A673 (cell line): ENCODE data around the gene ERBB3. TPM values are rescaled to one million over a fixed set of nuclear protein-coding genes. Genes with fewer than 3 reads are reported as not detected.

Experiments
- BruUV-seq: library from RNA; stranded (reverse); fragments of 400-500 nt; replicated peaks from 2 replicates; lab custom pipeline; 2021; lab: Mats Ljungman, UMichigan
- CTCF ChIA-PET: fragments of 300-600 bp; sonication (Branson Sonifier 250); formaldehyde crosslinking; loops from one replicate; lab custom pipeline; 2022; ENCODE audit warnings: antibody characterized with exemption; lab: Charles Lee
- POLR2A ChIA-PET: fragments of 300-600 bp; sonication (Branson Sonifier 250); formaldehyde crosslinking; loops from one replicate; lab custom pipeline; 2022; ENCODE audit warnings: antibody characterized with exemption; ENCODE audit not compliant: low non-redundant PET; lab: Charles Lee
- DNase-seq: peaks from one replicate; pipeline ENCODE4 v3.0.0-alpha.2; 2015; ENCODE audit warnings: low spot score
- H3K27ac ChIP-seq: fragments of 200-600 bp; sonication (generic); 2 replicates; pipeline ENCODE4 v1.5.1; 2016; ENCODE audit warnings: mixed run types, low read depth, mild to moderate bottlenecking, mixed read lengths, antibody characterized with exemption, low read length; ENCODE audit not compliant: poor library complexity, severe bottlenecking
- H3K27me3 ChIP-seq: fragments of 200-600 bp; sonication (generic); replicated peaks from 2 replicates; pipeline ENCODE4 v1.6.1; 2017; ENCODE audit warnings: mixed run types, low read depth, mild to moderate bottlenecking, mixed read lengths, antibody characterized with exemption, low read length; ENCODE audit not compliant: insufficient read depth, poor library complexity
- H3K36me3 ChIP-seq: fragments of 200-600 bp; sonication (generic); 2 replicates; pipeline ENCODE4 v1.6.1; 2016; ENCODE audit warnings: mixed run types, mild to moderate bottlenecking, mixed read lengths, antibody characterized with exemption, low read length; ENCODE audit not compliant: insufficient read depth, poor library complexity, severe bottlenecking
- H3K4me1 ChIP-seq: fragments of 200-600 bp; sonication (generic); 2 replicates; pipeline ENCODE4 v1.6.1; 2017; ENCODE audit warnings: mixed run types, mild to moderate bottlenecking, mixed read lengths, antibody characterized with exemption, low read length; ENCODE audit not compliant: insufficient read depth, poor library complexity, severe bottlenecking
- H3K4me3 ChIP-seq: fragments of 200-600 bp; sonication (generic); 2 replicates; pipeline ENCODE4 v1.5.1; 2016; ENCODE audit warnings: low read depth, mixed run types, mild to moderate bottlenecking, mixed read lengths, low read length; ENCODE audit not compliant: poor library complexity, severe bottlenecking
- H3K9me3 ChIP-seq: fragments of 200-600 bp; sonication (generic); 2 replicates; pipeline ENCODE4 v1.6.1; 2016; ENCODE audit warnings: mixed run types, low read depth, mild to moderate bottlenecking, mixed read lengths, antibody characterized with exemption, low read length; ENCODE audit not compliant: poor library complexity, severe bottlenecking
- EZH2 ChIP-seq: fragments of 200-600 bp; sonication (generic); IDR thresholded peaks from 2 replicates; pipeline ENCODE4 v1.6.1; 2017; ENCODE audit warnings: borderline replicate concordance, low read depth, mild to moderate bottlenecking, mixed read lengths, antibody characterized with exemption, low read length; ENCODE audit not compliant: poor library complexity, severe bottlenecking
- intact Hi-C: fragments of 100-400 bp; cut with micrococcal nuclease; formaldehyde crosslinking; loops from one replicate; pipeline ENCODE4 v1.10.0; 2022; ENCODE audit not compliant: unreplicated experiment
- total RNA-seq: library from RNA; stranded (reverse); gene quantifications from 2 replicates; pipeline ENCODE4 v1.2.3, GENCODE V29; 2021
- TF ChIP-seq, protein P1 (sequence below): fragments of 300-800, 200-600 bp; sonication (generic); conservative IDR thresholded peaks from 2 replicates; pipeline ENCODE4 v1.5.1; 2017; ENCODE audit warnings: low read depth, mild to moderate bottlenecking, antibody characterized with exemption, low read length, moderate library complexity, mixed read lengths

The ERBB3 gene
- total RNA-seq, 1 experiment from 2014 or later, result 2.0 TPM

DNA sequence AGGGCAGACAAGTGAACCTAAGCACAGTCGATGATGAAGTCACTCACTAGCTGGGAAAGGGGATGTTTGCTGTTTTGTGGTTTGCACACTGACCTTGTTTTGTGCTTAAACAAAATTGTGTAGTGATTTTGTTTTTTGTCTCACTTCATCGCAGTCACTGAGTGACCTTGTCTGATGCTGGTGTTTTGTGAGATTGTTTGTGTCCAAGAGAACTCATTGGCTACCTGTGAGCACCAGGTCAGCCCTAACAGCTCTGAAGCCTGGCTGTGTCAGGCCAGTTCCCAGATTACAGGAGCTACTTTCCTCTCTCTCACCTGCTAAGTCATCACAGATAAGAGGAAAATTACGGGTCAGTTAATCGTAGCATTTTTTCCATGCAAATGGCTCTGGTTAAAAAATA lies 44.2 kb downstream of the ERBB3 start:
- DNase-seq, result no peak
- peaks cover 21% of the 10 kb centered on the region for H3K36me3 ChIP-seq
- ChIA-PET CTCF (no interaction called here), POLR2A (interaction anchor here (0.6 kb wide), 1 partner anchor 7 kb away, joined by 4 read pairs; the partner anchor contains the start of gene RPL41)
- peak overlapping the region; percentile 8 for H3K27ac ChIP-seq
- intact Hi-C loops, result no loop called here
- TF ChIP-seq, protein P1, sequence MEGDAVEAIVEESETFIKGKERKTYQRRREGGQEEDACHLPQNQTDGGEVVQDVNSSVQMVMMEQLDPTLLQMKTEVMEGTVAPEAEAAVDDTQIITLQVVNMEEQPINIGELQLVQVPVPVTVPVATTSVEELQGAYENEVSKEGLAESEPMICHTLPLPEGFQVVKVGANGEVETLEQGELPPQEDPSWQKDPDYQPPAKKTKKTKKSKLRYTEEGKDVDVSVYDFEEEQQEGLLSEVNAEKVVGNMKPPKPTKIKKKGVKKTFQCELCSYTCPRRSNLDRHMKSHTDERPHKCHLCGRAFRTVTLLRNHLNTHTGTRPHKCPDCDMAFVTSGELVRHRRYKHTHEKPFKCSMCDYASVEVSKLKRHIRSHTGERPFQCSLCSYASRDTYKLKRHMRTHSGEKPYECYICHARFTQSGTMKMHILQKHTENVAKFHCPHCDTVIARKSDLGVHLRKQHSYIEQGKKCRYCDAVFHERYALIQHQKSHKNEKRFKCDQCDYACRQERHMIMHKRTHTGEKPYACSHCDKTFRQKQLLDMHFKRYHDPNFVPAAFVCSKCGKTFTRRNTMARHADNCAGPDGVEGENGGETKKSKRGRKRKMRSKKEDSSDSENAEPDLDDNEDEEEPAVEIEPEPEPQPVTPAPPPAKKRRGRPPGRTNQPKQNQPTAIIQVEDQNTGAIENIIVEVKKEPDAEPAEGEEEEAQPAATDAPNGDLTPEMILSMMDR, result no peak
- no peak for TF ChIP-seq EZH2
- H3K4me1 ChIP-seq, result peaks cover 30% of the 10 kb centered on the region
- no peaks in the 10 kb centered on the region for H3K9me3 ChIP-seq
- no TSS peak for BruUV-seq
- H3K4me3 ChIP-seq, result no peak overlapping the region
- H3K27me3 ChIP-seq, result no peaks in the 10 kb centered on the region

DNA sequence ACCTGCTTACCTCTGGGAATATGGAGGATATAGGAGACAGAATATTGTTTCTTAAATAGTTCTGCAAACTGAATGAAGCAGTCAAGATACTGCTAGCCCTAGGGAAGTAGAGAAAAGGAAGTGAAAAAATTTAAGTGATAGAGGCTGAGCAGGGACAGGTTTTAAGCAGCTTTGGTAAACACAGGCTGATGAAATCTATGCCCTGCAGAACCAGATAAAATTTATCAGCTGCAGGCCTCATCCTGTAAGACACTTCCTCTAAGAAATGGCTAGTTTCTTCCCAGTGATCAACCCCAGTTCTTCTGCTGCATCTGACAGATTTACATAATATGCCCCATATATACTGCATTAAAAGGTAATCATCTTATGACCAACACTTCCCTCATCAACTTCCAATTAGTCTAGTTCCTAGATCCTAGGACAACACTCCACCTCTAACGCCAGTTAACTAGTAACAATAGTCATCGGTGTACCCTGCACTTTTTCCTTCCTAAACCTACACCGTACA lies 46.8 kb downstream of the ERBB3 start:
- intact Hi-C loops, result loop anchor here (2.0 kb wide), 1 partner anchor 62 kb away; the partner anchor contains the start of gene SMARCC2
- H3K4me3 ChIP-seq, result no peak overlapping the region
- H3K36me3 ChIP-seq, result peaks cover 18% of the 10 kb centered on the region
- H3K4me1 ChIP-seq, result peaks cover 21% of the 10 kb centered on the region
- no TSS peak for BruUV-seq
- H3K27me3 ChIP-seq, result no peaks in the 10 kb centered on the region
- TF ChIP-seq, protein P1, result no peak
- TF ChIP-seq EZH2, result no peak
- peak overlapping the region; percentile 76 for H3K27ac ChIP-seq
- CTCF ChIA-PET, result interaction anchor here (0.6 to 1.3 kb wide), 3 partner anchors 22 to 63 kb away, joined by 3 to 4 read pairs (median 3); partner anchors contain the start of gene SMARCC2
- H3K9me3 ChIP-seq, result no peaks in the 10 kb centered on the region
- no peak for DNase-seq
- POLR2A ChIA-PET, result no interaction called here

DNA sequence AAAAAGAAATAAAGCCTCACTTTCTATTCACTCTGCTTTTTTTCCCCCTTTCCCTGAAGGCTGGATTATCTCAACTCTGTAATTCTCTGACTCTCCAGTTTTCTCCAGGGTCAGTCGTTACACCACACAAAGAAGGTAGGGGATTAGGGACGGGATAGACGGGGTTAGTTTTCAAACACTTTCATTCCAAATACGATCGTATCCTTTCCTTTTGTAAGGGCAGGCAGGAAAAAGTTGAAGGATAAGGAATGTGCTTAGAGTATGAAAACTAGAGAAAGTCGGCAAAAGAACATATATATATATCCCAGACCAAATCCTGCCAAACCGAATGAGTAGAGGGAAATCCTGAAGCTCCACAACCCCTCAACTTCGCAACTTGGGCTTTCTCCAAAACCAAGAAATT lies 47.5 kb downstream of the ERBB3 start:
- H3K9me3 ChIP-seq, result no peaks in the 10 kb centered on the region
- H3K27ac ChIP-seq, result peak overlapping the region; percentile 76
- TSS peak; percentile 99 for BruUV-seq
- H3K27me3 ChIP-seq, result no peaks in the 10 kb centered on the region
- peaks cover 21% of the 10 kb centered on the region for H3K4me1 ChIP-seq
- POLR2A ChIA-PET, result interaction anchor here (0.5 to 0.7 kb wide), 3 partner anchors 25 to 374 kb away, joined by 3 to 6 read pairs (median 3); partner anchors contain the start of gene MYL6B
- CTCF ChIA-PET, result interaction anchor here (0.7 to 1.7 kb wide), 4 partner anchors 8 to 337 kb away, joined by 3 to 15 read pairs (median 8); partner anchors contain the start of genes SMARCC2 and ZC3H10
- DNase-seq, result no peak
- H3K36me3 ChIP-seq, result peaks cover 22% of the 10 kb centered on the region
- TF ChIP-seq EZH2, result no peak
- TF ChIP-seq, protein P1, result no peak
- intact Hi-C loops, result loop anchor here (2.0 kb wide), 1 partner anchor 61 kb away; the partner anchor contains the start of gene SMARCC2
- H3K4me3 ChIP-seq, result peak overlapping the region; percentile 72
